ENCODE results near the gene EPN2.

Gene EPN2

GRCh38 chr17:19331543-19332245 lies 94.5 kb downstream of the EPN2 start:
- Histone ChIP-seq H3K27me3 (ENCODE audit: insufficient read depth, low read depth) (no peaks in the 10 kb centered on the region), H2AFZ (ENCODE audit: low read depth) (no peak overlapping the region), H3K36me3 (ENCODE audit: insufficient read depth) (no peaks in the 10 kb centered on the region), H3K27ac (no peak overlapping the region), H4K20me1 (ENCODE audit: insufficient read depth) (no peaks in the 10 kb centered on the region), H3K79me2 (ENCODE audit: insufficient read depth, low read depth) (no peaks in the 10 kb centered on the region), H3K4me3 (IDR thresholded peaks at IDR 0.05; ENCODE audit: insufficient read depth, low read depth, low read length) (no peak overlapping the region), H3K4me2 (no peak overlapping the region), H3K9ac (no peak overlapping the region), H3K4me1 (ENCODE audit: low read depth, poor library complexity, severe bottlenecking) (no peaks in the 10 kb centered on the region)
- TF ChIP-seq, protein P1, sequence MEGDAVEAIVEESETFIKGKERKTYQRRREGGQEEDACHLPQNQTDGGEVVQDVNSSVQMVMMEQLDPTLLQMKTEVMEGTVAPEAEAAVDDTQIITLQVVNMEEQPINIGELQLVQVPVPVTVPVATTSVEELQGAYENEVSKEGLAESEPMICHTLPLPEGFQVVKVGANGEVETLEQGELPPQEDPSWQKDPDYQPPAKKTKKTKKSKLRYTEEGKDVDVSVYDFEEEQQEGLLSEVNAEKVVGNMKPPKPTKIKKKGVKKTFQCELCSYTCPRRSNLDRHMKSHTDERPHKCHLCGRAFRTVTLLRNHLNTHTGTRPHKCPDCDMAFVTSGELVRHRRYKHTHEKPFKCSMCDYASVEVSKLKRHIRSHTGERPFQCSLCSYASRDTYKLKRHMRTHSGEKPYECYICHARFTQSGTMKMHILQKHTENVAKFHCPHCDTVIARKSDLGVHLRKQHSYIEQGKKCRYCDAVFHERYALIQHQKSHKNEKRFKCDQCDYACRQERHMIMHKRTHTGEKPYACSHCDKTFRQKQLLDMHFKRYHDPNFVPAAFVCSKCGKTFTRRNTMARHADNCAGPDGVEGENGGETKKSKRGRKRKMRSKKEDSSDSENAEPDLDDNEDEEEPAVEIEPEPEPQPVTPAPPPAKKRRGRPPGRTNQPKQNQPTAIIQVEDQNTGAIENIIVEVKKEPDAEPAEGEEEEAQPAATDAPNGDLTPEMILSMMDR (conservative IDR thresholded peaks at IDR 0.05; ENCODE audit: low read depth, low read length), result no peak

- Histone ChIP-seq H3K36me3 (ENCODE audit: insufficient read depth) (no peaks in the 10 kb centered on the region), H3K27me3 (ENCODE audit: insufficient read depth, low read depth) (no peaks in the 10 kb centered on the region), H3K4me1 (ENCODE audit: low read depth, poor library complexity, severe bottlenecking) (no peaks in the 10 kb centered on the region), H3K79me2 (ENCODE audit: insufficient read depth, low read depth) (no peaks in the 10 kb centered on the region), H3K27ac (no peak overlapping the region), H4K20me1 (ENCODE audit: insufficient read depth) (no peaks in the 10 kb centered on the region), H3K4me3 (IDR thresholded peaks at IDR 0.05; ENCODE audit: insufficient read depth, low read depth, low read length) (no peak overlapping the region), H3K4me2 (no peak overlapping the region), H3K9ac (no peak overlapping the region), H2AFZ (ENCODE audit: low read depth) (no peak overlapping the region)
- TF ChIP-seq, protein P1 (conservative IDR thresholded peaks at IDR 0.05; ENCODE audit: low read depth, low read length), result no peak
These were observed 95.4 kb downstream of the EPN2 start for GRCh38 chr17:19332371-19333131.

DNA sequence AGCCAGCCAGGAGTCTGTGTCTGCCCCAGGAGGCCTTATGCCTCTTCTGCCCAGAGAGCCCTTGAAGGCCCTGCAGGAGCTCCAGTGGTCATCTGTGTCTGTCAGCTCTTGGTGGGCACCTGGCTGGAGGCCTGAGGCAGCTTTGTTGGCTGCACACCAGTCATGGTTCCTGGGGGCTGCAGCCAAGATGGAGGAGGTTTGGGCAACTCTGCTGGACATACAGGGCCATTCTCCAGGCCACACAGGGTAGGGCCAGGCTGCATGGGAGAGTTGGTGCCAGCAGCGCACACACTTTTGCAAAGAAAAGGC lies 95.9 kb downstream of the EPN2 start:
- TF ChIP-seq, protein P1 (conservative IDR thresholded peaks at IDR 0.05; ENCODE audit: low read depth, low read length), result no peak
- no peaks in the 10 kb centered on the region for H3K79me2 ChIP-seq (ENCODE audit: insufficient read depth, low read depth)
- no peaks in the 10 kb centered on the region for H3K27me3 ChIP-seq (ENCODE audit: insufficient read depth, low read depth)
- H3K4me3 ChIP-seq (IDR thresholded peaks at IDR 0.05; ENCODE audit: insufficient read depth, low read depth, low read length), result no peak overlapping the region
- no peaks in the 10 kb centered on the region for H4K20me1 ChIP-seq (ENCODE audit: insufficient read depth)
- no peak overlapping the region for H3K27ac ChIP-seq
- no peak overlapping the region for H3K9ac ChIP-seq
- H2AFZ ChIP-seq (ENCODE audit: low read depth), result no peak overlapping the region
- H3K36me3 ChIP-seq (ENCODE audit: insufficient read depth), result no peaks in the 10 kb centered on the region
- peaks cover 3% of the 10 kb centered on the region for H3K4me1 ChIP-seq (ENCODE audit: low read depth, poor library complexity, severe bottlenecking)
- H3K4me2 ChIP-seq, result no peak overlapping the region

- no peak overlapping the region for H2AFZ ChIP-seq (ENCODE audit: low read depth)
- no peak overlapping the region for H3K27ac ChIP-seq
- no peaks in the 10 kb centered on the region for H4K20me1 ChIP-seq (ENCODE audit: insufficient read depth)
- H3K9ac ChIP-seq, result no peak overlapping the region
- H3K79me2 ChIP-seq (ENCODE audit: insufficient read depth, low read depth), result no peaks in the 10 kb centered on the region
- peaks cover 3% of the 10 kb centered on the region for H3K4me1 ChIP-seq (ENCODE audit: low read depth, poor library complexity, severe bottlenecking)
- TF ChIP-seq, protein P1 (conservative IDR thresholded peaks at IDR 0.05; ENCODE audit: low read depth, low read length), result no peak
- H3K36me3 ChIP-seq (ENCODE audit: insufficient read depth), result no peaks in the 10 kb centered on the region
- H3K4me3 ChIP-seq (IDR thresholded peaks at IDR 0.05; ENCODE audit: insufficient read depth, low read depth, low read length), result no peak overlapping the region
- no peak overlapping the region for H3K4me2 ChIP-seq
- no peaks in the 10 kb centered on the region for H3K27me3 ChIP-seq (ENCODE audit: insufficient read depth, low read depth)
These were observed 96.6 kb downstream of the EPN2 start for GRCh38 chr17:19333736-19334290.

All from KMS-11 (cell line).